Dermis microvascular lymphatic vessel endothelial cell (primary cell): Measurements from ENCODE around the gene CHD2. TPM values are rescaled to one million over a fixed set of nuclear protein-coding genes. Genes with fewer than 3 reads are reported as not detected.

Source experiments
- DNase-seq, 2 donors: peaks; one replicate each; pipeline versions ENCODE4 v3.0.0 to v3.0.0-alpha.2; 2010; ENCODE audit warnings: low read depth in 2 of 2
- total RNA-seq: library from RNA; depleted of rRNA; stranded (reverse); fragments of >200 nt; gene quantifications from 2 replicates; pipeline ENCODE4 v1.2.1, GENCODE V29; 2014

Gene CHD2
- total RNA-seq, 1 donor from 2014 or later, result 40.2 TPM

- DNase-seq, result no peak
Measured at GRCh38 chr15:92885224-92886041, 14.7 kb upstream of the CHD2 start.

- DNase-seq, result no peak
Measured at GRCh38 chr15:92886042-92886537, 14.0 kb upstream of the CHD2 start.

DNA sequence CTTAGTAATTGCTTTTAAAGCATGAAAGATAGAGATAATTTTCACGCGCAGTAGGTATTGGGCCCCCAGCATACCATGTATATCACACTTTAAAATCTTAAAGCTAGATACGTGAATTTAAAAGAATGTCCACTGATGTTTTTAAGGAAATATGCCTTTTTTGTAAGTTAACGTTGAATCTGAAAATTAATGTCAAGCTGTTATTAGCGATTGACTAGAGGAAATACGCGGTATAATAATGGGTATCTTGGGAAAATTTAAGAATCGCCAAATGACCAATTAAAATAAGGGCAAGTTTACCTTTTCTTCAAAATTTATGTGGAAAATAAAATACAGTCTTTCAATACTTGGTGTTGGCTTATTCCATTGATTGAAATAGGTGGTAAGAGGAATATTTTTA lies 13.3 kb upstream of the CHD2 start:
- no peak for DNase-seq

- DNase-seq, result no peak
Measured at GRCh38 chr15:92887869-92888268, 12.3 kb upstream of the CHD2 start.

- DNase-seq, result no peak
Measured at GRCh38 chr15:92889390-92890107, 10.6 kb upstream of the CHD2 start.

DNA sequence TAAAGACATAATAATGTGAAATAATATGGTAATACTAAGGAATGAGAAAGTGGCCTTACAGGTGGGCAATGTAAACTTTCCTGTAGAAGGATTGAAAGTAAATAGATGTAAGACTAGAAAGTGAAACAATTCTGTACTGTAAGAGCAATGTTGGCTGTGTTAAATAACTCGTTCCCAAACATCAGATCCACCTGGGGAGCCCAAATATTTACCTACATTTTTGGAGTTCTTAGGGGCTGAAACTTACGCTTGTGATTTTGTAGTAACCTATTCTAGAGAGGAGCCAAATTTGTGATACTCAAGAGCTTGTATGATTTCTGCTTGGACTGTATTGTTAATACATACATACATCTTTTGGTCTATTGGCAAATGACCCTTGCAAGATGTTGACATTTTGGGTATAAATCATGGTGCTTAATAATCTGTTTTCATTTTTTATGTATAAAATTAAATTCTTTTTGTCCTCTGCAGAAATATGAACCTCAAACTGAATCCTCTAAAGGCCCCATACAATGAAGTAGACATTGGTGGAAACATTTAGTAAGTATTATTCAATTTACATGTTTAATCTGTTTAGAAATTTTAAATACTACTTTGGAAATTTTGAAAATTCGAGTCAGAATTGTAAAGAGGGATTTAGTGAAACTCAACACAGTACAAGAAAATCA lies 8.5 kb upstream of the CHD2 start:
- no peak for DNase-seq

- DNase-seq, result no peak
Measured at GRCh38 chr15:92892201-92892555, 7.9 kb upstream of the CHD2 start.

DNA sequence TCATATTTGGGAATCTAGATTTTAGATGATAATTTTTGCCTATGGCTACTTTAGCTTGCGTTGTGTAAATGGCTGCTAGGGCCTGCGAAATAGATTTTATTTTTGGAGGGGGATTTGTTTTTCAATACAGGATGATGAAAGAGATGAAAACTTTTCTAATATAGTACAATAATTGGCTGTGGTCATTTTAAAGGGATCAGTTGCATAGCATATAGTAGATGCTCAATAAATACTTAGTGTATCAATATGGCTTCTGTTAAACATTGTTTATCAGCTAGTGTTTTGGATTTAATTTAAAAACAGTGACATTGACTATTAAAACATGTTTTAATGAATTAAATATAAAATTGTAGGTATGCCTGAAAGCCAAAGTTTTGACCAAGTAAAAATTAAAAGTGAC lies 6.9 kb upstream of the CHD2 start:
- DNase-seq, result no peak

- DNase-seq, result no peak
Measured at GRCh38 chr15:92896561-92896960, 3.6 kb upstream of the CHD2 start.

DNA sequence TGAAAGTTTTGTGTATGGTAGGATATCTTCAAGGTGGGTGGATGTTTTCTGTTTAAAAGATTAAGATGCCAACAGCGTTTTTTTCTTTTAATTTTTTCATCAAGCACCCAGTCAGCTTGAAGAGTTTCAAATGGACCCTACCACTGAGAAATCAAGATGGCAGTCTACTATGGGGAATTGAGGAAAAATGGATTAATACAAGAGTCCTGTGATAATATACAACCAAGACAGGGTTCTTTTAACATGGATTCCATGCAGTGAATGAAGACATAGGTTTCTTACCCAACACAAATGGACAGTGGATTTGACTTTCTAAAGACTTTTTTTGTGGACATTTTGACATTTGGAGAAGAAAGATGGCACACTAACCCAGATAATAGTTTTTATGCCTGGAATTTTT lies 2.5 kb upstream of the CHD2 start:
- no peak for DNase-seq

DNA sequence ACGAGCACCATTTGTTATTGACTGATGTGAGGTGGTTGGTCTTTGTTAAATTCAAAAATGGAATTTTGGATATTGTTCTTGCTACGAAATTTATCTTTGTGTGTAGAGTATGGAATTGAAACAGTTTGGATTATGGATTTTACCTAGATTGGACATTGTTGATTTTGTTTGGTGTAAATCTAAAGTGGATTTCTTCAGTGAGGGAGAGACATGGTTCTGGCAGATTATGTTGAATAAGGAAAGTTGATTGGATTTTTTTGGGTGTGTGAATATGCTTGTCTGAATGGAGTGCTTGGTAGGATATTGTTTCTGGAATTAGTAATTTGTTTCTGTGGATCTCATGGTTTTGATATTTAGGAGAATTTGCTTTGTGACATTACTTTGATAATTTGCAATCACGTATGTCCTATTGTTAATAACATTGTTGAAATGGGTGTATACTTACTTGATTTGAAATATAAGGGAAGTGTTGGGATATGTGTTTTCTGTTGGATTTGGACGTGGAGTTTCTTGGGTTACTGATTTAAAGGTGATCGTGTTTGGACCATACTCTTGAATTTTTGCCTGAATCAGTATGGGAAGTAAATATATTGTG lies 1.0 kb upstream of the CHD2 start:
- DNase-seq, result no peak

GRCh38 chr15:92899601-92899947 lies 550 bp upstream of the CHD2 start:
- DNase-seq, result peak in 1 of 2 donors; percentile 23

- no peak for DNase-seq
Measured at GRCh38 chr15:92900731-92901071, 577 bp downstream of the CHD2 start.

- DNase-seq, result peak in 1 of 2 donors; percentile 24
Measured at GRCh38 chr15:92901072-92901761, 1.1 kb downstream of the CHD2 start.

DNA sequence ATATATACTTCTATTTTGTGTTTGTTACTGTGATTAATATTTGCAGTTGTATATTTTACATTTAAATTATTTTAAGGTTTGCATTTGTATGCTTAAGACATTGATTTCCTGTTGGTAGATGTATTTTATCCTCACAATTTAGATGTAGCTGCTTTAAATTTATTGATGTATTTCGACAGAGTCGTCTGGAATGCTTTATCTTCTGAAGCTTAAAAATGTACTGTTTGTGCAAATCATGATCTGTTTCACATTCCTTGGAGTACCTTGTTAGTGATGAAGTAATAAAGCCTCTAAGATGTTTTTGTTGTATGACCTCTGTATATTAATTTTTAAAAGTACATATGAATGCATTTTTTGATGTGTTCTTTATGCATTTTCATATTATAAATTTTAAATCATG lies 1.9 kb downstream of the CHD2 start:
- DNase-seq, result no peak

- DNase-seq, result peak in 1 of 2 donors; percentile 28
Measured at GRCh38 chr15:92902737-92903593, 2.8 kb downstream of the CHD2 start.

DNA sequence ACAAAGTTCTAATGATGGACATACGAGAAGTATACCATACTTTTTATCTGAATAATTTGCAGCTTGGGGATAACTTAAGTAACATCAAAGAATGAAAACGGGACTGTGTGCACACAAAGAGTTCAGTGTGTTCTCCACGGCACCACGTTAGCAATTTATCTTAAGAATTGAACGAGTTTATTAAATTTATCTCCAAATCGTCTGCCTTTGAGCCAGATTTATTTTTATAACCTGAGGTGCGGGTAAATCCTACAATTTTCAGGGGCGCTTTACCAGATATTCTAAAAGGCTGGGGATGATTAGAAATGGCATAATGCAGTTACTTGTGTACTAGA lies 3.5 kb downstream of the CHD2 start:
- DNase-seq, result no peak

DNA sequence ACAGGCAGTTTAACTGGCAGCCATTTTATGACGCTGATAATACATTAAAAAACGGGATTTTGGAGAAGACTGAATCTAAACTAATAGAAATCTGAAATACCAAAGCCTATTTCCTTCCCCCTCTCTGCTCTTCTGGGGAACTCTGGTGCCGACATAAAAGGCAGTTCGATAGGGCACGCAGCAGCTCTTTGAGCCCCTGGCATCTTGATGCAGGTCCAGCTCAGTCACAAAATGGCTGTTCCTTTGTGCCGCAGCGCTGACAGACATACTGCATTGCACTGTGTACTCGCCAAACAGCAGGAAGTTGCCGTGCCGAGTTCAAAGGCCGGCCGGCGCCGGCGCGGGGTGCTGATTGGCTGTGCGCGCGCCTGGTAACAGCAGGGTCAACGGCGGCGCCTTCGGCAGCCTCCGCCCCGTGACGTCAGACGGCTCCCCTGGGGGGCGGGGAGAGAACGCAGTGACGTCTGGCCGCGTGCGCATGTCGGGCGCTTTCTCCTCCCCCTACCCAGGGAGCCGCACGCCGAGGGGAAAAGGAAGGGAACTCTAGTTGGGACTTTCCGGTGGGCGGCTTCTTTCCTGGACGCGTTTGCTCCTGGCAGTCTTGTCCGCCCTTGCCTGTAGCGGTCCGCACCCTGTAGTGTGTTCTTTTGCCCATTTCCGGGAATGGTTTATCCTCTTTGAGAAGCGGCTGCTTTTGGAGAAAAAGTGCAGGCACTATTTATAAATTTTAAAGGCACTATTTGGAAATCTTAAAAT lies 4.0 kb downstream of the CHD2 start:
- peak; percentile 97 to 99 for DNase-seq

- DNase-seq, result no peak
Measured at GRCh38 chr15:92904722-92905571, 4.8 kb downstream of the CHD2 start.
